H1 (cell line): Measurements from ENCODE around the gene ACVR1. TPM values are rescaled to one million over a fixed set of nuclear protein-coding genes. Genes with fewer than 3 reads are reported as not detected.

ENCODE experiments used
- CTBP2 ChIP-seq: IDR thresholded peaks from 2 replicates; pipeline ENCODE4 v1.7.0; 2011; ENCODE audit warnings: borderline replicate concordance, mild to moderate bottlenecking, moderate library complexity, mixed read lengths, low read length; ENCODE audit not compliant: insufficient read depth, insufficient read length
- POLR2AphosphoS5 ChIP-seq: IDR thresholded peaks from 2 replicates; pipeline ENCODE4 v1.6.1; 2011; ENCODE audit warnings: low read depth, low read length
- RAD21 ChIP-seq, 2 experiments: IDR thresholded peaks in 1 of 2; conservative IDR thresholded peaks in 1 of 2; 2 replicates each; pipeline ENCODE4 v1.6.1; 2011; ENCODE audit warnings: low read depth in 2 of 2, low read length in 2 of 2, improper control_type of control experiment in 1 of 2, inconsistent platforms in 1 of 2, mild to moderate bottlenecking in 1 of 2, moderate library complexity in 1 of 2
- TCF12 ChIP-seq: IDR thresholded peaks from 2 replicates; pipeline ENCODE4 v1.6.1; 2011; ENCODE audit warnings: low read depth, mild to moderate bottlenecking, low read length
- polyA plus RNA-seq, 7 experiments: library from polyadenylated mRNA; depleted of rRNA in 3 of 7; stranded (reverse) in 5 of 7; unstranded in 2 of 7; fragments of >200 nt in 5 of 7; fragments of 200-250 nt in 2 of 7; gene quantifications; 1 replicate in 5 of 7; 2 replicates in 1 of 7; 4 replicates in 1 of 7; pipeline versions ENCODE4 v1.2.1 to v1.2.3, GENCODE V29; 2011 to 2013; ENCODE audit warnings: missing spikeins in 2 of 7, mixed read lengths in 2 of 7
- total RNA-seq: library from RNA; stranded (reverse); fragmentation: NEBNext Ultra II Directional; extraction: Animal tissue kit (Norgen Biotek cat#: 25700); gene quantifications from 2 replicates; pipeline ENCODE4 v1.2.1, GENCODE V29; 2021
- TF ChIP-seq, protein P1 (sequence below): fragments of 300-600 bp; sonication (generic); IDR thresholded peaks from 2 replicates; pipeline ENCODE4 v1.7.1; 2012; ENCODE audit warnings: low read length, moderate library complexity, mild to moderate bottlenecking, inconsistent platforms; ENCODE audit not compliant: insufficient replicate concordance

Gene ACVR1
- total and polyA plus RNA-seq, 2 of the 8 experiments (the other 6 are each of a cell fraction or from before 2014, with no cell fraction given): 8.5 to 17.7 TPM

DNA sequence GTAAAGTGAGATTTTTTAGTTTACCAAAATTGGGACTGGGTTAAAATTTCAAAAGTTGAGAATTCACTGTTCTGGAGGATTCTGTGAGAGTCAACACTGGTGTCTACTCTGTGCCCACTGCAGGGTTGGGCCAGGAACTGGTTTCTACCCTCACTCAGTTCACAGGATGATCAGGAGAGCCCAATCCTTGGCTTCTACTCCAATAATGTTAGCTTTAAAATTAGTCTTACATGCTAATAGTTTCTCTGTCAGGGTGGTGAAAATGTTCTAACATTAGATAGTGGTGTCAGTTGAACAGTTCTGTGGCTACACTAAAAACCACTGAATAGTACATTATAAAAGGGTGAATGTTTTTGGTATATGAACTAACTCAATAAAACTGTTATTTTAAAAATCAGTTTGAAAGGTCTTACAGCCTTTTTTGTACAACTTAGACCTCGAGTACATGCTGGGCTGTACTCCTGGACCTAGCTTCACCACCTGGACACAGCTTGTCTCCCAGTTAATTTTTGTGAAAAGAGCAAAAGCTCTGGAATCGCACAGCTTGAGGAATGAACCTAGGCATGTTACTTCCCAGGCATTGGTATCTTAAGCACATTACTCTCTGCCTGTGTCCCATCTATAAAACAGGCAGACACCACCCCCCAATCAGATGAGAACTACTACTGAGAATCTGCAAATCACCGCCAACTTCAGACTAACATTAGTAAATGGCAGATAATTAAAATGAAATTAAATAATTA is 44.4 kb downstream of the ACVR1 start (continued):
- TF ChIP-seq RAD21 (IDR thresholded peaks at IDR 0.05 in 1 of 2, conservative IDR thresholded peaks at IDR 0.05 in 1 of 2; ENCODE audit: low read depth in 2 of 2, low read length in 2 of 2) (no peak), TCF12 (no peak), POLR2AphosphoS5 (no peak), CTBP2 (no peak)
- TF ChIP-seq, protein P1, sequence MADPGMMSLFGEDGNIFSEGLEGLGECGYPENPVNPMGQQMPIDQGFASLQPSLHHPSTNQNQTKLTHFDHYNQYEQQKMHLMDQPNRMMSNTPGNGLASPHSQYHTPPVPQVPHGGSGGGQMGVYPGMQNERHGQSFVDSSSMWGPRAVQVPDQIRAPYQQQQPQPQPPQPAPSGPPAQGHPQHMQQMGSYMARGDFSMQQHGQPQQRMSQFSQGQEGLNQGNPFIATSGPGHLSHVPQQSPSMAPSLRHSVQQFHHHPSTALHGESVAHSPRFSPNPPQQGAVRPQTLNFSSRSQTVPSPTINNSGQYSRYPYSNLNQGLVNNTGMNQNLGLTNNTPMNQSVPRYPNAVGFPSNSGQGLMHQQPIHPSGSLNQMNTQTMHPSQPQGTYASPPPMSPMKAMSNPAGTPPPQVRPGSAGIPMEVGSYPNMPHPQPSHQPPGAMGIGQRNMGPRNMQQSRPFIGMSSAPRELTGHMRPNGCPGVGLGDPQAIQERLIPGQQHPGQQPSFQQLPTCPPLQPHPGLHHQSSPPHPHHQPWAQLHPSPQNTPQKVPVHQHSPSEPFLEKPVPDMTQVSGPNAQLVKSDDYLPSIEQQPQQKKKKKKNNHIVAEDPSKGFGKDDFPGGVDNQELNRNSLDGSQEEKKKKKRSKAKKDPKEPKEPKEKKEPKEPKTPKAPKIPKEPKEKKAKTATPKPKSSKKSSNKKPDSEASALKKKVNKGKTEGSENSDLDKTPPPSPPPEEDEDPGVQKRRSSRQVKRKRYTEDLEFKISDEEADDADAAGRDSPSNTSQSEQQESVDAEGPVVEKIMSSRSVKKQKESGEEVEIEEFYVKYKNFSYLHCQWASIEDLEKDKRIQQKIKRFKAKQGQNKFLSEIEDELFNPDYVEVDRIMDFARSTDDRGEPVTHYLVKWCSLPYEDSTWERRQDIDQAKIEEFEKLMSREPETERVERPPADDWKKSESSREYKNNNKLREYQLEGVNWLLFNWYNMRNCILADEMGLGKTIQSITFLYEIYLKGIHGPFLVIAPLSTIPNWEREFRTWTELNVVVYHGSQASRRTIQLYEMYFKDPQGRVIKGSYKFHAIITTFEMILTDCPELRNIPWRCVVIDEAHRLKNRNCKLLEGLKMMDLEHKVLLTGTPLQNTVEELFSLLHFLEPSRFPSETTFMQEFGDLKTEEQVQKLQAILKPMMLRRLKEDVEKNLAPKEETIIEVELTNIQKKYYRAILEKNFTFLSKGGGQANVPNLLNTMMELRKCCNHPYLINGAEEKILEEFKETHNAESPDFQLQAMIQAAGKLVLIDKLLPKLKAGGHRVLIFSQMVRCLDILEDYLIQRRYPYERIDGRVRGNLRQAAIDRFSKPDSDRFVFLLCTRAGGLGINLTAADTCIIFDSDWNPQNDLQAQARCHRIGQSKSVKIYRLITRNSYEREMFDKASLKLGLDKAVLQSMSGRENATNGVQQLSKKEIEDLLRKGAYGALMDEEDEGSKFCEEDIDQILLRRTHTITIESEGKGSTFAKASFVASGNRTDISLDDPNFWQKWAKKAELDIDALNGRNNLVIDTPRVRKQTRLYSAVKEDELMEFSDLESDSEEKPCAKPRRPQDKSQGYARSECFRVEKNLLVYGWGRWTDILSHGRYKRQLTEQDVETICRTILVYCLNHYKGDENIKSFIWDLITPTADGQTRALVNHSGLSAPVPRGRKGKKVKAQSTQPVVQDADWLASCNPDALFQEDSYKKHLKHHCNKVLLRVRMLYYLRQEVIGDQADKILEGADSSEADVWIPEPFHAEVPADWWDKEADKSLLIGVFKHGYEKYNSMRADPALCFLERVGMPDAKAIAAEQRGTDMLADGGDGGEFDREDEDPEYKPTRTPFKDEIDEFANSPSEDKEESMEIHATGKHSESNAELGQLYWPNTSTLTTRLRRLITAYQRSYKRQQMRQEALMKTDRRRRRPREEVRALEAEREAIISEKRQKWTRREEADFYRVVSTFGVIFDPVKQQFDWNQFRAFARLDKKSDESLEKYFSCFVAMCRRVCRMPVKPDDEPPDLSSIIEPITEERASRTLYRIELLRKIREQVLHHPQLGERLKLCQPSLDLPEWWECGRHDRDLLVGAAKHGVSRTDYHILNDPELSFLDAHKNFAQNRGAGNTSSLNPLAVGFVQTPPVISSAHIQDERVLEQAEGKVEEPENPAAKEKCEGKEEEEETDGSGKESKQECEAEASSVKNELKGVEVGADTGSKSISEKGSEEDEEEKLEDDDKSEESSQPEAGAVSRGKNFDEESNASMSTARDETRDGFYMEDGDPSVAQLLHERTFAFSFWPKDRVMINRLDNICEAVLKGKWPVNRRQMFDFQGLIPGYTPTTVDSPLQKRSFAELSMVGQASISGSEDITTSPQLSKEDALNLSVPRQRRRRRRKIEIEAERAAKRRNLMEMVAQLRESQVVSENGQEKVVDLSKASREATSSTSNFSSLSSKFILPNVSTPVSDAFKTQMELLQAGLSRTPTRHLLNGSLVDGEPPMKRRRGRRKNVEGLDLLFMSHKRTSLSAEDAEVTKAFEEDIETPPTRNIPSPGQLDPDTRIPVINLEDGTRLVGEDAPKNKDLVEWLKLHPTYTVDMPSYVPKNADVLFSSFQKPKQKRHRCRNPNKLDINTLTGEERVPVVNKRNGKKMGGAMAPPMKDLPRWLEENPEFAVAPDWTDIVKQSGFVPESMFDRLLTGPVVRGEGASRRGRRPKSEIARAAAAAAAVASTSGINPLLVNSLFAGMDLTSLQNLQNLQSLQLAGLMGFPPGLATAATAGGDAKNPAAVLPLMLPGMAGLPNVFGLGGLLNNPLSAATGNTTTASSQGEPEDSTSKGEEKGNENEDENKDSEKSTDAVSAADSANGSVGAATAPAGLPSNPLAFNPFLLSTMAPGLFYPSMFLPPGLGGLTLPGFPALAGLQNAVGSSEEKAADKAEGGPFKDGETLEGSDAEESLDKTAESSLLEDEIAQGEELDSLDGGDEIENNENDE: no peak
